RKO (cell line): ENCODE results near the gene PCDHGA2.
"Not testable (repeated sequence)": the region's sequence is repeated elsewhere in the genome, so short reads cannot be mapped to it uniquely, and the experiment has no call there.

Source experiments
- DNase-seq: peaks from one replicate; pipeline ENCODE4 v3.0.0-alpha.2; 2016; ENCODE audit warnings: low spot score

PCDHGA2 gene

DNA sequence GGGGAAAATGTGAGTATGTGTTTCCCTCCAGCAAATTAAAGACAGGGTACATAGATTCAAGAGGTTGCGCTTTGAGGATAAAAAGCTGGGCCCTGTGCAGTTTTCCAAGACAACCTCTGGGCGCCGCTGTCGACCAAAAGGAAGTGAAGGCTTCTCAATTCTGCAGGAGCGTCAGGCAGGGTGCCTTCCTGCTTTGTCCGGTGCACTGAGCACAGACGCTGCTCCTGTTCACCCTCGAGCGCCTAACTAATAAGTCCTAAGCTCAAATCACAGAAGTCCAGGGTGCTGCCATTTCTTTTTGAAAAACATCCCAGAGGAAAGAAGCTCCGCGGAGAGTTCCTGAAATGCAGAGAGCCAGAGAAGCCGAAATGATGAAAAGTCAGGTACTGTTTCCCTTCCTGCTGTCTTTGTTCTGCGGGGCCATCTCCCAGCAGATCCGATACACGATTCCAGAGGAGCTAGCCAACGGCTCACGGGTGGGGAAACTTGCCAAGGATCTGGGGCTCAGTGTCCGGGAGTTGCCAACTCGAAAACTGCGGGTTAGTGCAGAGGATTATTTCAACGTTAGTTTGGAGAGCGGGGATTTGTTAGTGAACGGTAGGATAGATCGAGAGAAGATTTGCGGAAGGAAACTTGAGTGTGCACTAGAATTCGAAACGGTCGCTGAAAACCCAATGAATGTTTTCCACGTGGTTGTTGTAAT lies 11.5 kb downstream of the PCDHGA2 start, which contains the start of gene PCDHGB1:
TSS of gene PCDHGB1 (plus strand) at position 183 of the 703 bp plus-strand sequence. CDS start at position 345, 162 bp downstream.
- peak; percentile 84 for DNase-seq

DNA sequence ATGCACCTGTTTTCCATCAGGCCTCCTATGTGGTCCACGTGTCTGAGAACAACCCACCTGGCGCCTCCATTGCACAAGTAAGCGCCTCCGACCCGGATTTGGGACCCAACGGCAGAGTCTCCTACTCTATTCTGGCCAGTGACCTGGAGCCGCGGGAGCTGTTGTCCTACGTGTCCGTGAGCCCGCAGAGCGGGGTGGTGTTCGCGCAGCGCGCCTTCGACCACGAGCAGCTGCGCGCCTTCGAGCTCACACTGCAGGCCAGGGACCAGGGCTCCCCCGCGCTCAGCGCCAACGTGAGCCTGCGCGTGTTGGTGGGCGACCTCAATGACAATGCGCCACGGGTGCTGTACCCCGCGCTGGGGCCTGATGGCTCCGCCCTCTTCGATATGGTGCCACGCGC lies 13.0 kb downstream of the PCDHGA2 start:
- DNase-seq = no peak

DNA sequence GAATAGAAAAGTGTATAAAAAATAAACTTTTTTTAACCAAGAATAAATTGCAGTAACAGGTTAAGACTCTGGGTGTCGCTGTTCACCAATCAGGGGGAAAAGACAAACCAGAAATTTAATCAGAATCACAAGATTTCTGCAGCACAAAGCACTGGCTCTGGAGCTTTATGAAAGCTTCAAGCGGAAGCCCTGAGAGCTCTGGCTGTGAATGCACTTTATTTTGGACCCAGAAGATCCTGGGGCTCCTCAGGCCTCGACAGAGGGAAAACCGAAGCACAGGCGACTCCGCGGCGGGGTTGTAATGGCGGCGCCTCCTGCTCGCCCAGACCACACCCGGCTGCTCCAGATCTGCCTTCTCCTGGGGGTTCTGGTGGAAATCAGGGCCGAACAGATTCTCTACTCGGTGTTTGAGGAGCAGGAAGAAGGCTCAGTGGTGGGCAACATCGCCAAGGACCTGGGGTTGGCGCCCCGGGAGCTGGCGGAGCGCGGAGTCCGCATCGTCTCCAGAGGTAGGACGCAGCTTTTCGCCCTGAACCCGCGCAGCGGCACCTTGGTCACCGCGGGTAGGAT lies 16.4 kb downstream of the PCDHGA2 start, which contains the start of gene PCDHGA4:
TSS of gene PCDHGA4 (plus strand) at position 122 of the 570 bp plus-strand sequence. CDS start at position 209, 87 bp downstream.
- no peak for DNase-seq

DNA sequence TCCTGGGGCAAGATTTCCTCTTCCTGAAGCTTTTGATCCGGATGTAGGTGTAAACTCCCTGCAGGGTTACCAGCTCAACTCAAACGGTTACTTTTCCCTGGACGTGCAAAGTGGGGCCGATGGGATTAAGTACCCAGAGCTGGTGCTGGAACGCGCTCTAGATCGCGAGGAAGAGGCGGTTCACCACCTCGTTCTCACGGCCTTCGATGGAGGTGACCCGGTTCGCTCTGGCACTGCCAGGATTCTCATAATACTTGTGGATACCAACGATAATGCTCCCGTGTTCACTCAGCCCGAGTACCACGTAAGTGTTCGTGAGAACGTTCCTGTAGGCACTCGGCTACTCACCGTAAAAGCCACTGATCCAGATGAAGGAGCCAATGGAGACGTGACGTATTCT lies 17.1 kb downstream of the PCDHGA2 start:
- DNase-seq = no peak

DNA sequence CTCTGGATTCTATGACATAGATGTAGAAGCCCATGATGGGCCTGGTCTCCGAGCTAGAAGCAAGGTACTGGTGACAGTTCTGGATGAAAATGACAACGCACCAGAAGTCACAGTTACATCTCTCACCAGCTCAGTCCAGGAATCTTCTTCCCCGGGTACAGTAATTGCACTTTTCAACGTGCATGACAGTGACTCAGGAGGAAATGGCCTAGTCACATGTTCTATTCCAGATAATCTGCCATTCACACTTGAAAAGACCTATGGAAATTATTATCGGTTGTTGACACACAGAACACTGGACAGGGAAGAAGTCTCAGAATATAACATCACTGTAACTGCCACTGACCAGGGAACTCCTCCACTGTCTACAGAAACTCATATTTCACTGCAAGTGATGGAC lies 17.6 kb downstream of the PCDHGA2 start:
- peak; percentile 20 for DNase-seq

DNA sequence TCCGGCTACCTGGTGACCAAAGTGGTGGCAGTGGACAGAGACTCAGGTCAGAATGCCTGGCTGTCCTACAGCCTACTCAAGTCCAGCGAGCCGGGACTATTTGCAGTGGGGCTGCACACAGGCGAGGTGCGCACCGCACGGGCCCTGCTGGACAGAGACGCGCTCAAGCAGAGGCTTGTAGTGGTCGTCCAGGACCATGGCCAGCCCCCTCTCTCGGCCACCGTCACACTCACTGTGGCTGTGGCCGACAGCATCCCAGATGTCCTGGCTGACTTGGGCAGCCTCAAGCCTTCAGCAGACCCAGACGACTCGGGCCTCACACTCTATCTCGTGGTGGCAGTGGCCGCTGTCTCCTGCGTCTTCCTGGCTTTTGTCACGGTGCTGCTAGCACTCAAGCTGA lies 18.4 kb downstream of the PCDHGA2 start:
- no peak for DNase-seq

DNA sequence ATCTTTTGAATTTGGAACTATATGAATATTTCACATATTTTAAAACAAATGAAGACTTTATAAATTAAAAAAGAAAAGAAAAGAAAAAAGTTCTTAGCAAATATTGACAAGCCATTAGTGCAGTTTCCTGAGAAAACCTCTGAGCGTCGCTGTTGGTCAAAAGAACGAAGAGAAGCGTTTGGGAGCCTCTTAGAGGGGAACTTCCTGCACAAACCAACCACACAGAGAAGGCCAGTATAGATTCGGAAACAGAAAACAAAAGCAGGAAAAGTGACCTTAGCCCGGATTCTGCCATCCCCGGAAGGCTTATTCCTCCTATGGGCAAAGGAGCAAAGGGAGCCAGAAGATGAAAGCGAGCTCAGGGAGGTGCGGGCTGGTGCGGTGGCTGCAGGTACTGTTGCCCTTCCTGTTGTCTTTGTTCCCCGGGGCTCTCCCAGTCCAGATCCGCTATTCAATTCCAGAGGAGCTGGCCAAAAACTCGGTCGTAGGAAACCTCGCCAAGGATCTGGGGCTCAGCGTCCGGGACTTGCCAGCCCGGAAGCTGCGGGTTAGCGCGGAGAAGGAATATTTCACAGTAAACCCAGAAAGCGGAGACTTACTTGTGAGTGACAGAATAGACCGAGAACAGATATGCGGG lies 21.3 kb downstream of the PCDHGA2 start, which contains the start of gene PCDHGB2:
TSS of gene PCDHGB2 (plus strand) at position 205 of the 637 bp plus-strand sequence. CDS start at position 347, 142 bp downstream.
- peak; percentile 80 for DNase-seq

DNA sequence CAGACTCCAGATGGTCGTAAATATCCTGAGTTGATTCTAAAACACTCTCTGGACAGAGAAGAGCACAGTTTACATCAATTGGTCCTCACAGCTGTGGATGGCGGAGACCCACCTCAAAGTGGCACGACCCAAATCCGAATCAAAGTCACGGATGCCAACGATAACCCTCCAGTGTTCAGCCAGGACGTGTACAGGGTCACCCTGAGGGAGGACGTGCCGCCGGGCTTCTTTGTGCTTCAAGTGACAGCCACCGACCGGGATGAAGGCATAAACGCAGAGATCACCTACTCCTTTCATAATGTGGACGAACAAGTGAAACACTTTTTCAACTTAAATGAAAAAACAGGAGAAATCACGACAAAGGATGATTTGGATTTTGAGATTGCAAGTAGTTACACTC lies 22.1 kb downstream of the PCDHGA2 start:
- DNase-seq = no peak

DNA sequence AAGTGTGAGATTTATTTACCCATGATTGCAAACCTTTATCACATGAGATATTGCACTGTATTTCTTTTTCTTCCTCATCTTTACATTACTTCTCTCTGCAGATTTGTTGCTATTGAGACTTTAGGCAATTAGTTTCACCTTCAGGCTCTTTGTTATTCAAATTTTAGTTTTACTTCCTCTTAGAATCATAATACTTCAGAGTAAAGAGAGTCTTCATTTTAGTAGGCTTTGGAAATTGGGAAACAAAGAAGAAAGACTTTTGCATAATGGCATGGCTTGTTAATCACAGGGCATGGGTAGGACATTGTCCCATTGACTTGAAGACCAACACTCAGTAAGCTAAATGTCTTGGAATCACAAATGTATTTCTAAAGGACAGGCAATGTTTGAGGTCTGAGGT lies 24.2 kb downstream of the PCDHGA2 start:
- DNase-seq = no peak

DNA sequence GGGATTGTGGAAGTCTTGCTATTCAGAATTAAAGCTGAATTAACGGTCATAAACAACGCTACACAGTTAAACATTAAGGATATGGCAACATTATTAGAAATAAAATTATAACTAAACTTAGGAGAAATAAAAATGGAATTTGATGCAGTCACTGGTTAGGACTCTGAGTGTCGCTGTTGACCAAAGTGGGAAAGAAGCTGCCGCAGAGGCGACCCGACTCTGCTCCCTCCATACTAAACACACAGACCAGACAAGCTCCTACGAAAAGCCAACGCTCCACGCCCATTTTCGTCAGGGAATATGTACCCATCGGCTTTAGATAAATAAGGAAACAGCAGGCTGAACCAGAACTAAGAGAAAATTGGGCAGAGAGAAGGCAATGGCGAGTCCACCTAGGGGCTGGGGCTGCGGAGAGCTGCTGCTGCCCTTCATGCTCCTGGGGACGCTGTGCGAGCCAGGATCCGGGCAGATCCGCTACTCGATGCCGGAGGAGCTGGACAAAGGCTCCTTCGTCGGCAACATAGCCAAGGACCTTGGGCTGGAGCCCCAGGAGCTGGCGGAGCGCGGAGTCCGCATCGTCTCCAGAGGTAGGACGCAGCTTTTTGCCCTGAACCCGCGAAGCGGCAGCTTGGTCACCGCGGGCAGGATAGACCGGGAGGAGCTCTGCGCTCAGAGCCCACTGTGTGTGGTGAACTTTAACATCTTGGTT lies 25.5 kb downstream of the PCDHGA2 start, which contains the start of gene PCDHGA5:
TSS of gene PCDHGA5 (plus strand) at position 211 of the 709 bp plus-strand sequence. CDS start at position 380, 169 bp downstream.
- no peak for DNase-seq

DNA sequence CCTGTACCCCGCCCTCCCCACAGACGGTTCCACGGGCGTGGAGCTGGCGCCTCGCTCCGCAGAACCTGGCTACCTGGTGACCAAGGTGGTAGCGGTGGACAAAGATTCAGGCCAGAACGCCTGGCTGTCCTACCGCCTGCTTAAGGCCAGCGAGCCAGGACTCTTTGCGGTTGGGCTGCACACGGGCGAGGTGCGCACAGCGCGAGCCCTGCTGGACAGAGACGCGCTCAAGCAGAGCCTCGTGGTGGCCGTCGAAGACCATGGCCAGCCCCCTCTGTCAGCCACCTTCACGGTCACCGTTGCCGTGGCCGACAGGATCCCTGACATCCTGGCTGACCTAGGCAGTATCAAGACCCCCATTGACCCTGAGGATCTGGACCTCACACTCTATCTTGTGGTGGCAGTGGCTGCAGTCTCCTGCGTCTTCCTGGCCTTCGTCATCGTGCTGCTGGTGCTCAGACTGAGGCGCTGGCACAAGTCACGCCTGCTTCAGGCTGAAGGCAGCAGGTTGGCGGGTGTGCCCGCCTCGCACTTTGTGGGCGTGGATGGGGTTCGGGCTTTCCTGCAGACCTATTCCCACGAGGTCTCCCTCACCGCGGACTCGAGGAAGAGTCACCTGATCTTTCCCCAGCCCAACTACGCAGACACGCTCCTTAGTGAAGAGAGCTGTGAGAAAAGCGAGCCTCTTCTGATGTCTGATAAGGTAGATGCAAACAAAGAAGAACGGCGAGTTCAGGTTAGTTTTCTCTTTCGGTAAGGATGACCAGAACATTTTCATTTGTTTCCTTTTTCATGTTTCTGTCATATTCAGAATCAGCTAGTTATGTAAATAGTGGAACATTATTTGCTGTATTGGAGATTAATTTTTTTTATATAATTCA lies 27.7 kb downstream of the PCDHGA2 start:
- no peak for DNase-seq

DNA sequence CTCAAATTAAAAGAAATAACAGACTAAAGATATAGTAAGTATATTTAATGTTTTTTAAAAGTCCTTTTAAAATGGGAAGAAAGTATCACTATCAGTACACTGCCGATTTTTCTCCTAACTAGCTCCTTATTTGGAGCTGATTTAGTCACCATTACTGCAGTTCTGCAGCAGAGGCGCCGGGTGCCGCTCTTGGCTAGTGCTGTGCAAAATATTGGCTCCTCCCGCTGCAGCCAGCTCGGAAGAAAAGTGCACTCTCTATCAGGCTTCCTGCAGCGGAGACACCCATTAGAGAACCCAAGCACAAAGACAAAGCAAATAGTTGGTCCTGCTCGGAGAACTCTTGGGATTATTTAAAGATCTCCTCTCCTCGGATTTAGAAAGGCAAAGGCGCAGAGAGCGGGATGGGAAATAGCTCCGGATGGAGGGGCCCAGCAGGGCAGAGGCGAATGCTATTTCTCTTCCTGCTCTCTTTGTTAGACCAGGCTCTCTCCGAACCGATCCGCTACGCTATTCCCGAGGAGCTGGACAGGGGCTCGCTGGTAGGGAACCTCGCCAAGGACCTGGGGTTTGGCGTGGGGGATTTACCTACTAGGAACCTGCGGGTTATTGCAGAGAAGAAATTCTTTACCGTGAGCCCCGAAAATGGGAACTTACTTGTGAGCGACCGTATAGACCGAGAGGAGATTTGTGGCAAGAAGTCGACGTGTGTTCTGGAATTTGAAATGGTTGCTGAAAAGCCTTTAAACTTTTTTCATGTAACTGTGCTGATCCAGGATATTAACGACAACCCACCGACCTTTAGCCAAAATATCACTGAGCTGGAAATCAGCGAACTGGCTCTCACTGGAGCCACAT lies 31.7 kb downstream of the PCDHGA2 start, which contains the start of gene PCDHGB3:
TSS of gene PCDHGB3 (plus strand) at position 249 of the 855 bp plus-strand sequence. CDS start at position 402, 153 bp downstream.
- DNase-seq = no peak

DNA sequence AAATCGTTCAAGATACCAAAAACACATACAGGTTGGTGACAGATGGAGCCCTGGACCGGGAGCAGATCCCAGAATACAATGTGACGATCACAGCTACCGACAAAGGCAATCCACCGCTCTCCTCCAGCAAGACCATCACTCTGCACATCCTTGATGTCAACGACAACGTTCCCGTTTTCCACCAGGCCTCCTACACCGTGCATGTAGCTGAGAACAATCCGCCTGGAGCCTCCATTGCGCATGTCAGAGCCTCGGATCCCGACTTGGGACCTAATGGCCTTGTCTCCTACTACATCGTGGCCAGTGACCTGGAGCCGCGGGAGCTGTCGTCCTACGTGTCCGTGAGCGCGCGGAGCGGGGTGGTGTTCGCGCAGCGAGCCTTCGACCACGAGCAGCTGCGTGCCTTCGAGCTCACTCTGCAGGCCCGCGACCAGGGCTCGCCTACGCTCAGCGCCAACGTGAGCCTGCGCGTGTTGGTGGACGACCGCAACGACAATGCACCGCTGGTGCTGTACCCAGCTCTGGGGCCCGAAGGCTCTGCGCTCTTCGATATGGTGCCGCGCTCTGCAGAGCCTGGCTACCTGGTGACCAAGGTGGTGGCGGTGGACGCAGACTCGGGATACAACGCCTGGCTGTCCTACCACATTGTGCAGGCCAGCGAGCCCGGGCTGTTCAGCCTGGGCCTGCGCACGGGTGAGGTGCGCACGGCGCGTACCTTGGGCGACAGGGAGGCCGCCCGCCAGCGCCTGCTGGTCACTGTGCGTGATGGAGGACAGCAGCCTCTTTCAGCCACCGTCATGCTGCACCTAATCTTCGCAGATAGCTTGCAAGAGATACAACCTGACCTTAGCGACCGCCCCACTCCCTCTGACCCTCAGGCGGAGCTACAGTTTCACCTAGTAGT lies 33.3 kb downstream of the PCDHGA2 start:
- DNase-seq = no peak

DNA sequence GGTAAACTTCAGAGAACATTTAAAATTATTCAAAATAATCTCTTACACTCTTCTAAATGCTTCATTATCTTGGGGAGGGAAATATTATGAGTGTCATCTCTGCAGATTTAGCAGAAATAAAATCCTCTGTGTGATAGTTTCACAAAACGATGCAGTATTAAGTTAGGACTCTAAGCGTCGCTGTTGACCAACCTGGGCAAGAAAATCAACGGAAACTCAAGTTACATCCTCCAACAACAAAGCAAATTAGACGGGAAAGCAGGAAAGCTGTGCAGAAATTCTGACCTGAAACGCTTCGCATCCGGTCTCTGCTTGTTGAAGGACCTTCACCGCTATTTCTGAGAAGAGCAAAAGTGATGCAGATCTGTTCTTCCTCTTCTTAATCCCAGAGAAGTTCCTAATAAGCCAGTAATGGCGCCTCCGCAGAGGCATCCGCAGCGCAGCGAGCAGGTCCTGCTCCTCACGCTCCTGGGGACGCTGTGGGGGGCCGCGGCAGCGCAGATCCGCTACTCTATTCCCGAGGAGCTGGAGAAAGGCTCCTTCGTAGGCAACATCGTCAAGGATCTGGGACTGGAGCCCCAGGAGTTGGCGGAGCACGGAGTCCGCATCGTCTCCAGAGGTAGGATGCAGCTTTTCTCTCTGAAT lies 35.2 kb downstream of the PCDHGA2 start, which contains the start of gene PCDHGA6:
TSS of gene PCDHGA6 (plus strand) at position 219 of the 645 bp plus-strand sequence. CDS start at position 412, 193 bp downstream.
- no peak for DNase-seq

DNA sequence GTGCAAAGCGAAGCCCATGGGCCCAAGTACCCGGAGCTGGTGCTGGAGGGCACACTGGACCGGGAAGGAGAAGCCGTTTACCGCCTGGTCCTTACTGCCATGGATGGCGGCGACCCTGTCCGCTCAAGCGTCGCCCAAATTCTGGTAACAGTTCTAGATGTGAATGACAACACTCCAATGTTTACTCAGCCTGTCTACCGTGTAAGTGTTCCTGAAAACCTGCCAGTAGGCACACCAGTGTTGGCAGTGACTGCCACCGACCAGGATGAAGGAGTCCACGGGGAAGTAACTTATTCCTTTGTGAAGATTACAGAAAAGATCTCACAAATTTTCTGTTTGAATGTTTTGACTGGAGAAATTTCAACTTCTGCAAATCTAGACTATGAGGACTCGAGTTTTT lies 36.1 kb downstream of the PCDHGA2 start:
- no peak for DNase-seq

DNA sequence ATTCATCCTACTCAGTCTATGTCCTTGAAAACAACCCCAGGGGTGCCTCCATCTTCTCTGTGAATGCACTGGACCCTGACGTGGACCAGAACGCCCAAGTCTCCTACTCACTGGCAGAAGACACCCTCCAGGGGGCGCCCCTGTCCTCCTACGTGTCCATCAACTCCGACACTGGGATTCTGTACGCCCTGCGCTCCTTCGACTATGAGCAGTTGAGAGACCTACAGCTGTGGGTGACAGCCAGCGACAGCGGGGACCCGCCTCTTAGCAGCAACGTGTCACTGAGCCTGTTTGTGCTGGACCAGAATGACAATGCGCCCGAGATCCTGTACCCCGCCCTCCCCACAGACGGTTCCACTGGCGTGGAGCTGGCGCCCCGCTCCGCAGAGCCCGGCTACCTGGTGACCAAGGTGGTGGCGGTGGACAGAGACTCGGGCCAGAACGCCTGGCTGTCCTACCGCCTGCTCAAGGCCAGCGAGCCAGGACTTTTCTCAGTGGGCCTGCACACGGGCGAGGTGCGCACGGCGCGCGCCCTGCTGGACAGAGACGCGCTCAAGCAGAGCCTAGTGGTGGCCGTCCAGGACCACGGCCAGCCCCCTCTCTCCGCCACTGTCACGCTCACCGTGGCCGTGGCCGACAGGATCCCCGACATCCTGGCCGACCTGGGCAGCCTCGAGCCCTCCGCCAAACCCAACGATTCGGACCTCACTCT lies 37.0 kb downstream of the PCDHGA2 start:
- not testable (repeated sequence) for DNase-seq

DNA sequence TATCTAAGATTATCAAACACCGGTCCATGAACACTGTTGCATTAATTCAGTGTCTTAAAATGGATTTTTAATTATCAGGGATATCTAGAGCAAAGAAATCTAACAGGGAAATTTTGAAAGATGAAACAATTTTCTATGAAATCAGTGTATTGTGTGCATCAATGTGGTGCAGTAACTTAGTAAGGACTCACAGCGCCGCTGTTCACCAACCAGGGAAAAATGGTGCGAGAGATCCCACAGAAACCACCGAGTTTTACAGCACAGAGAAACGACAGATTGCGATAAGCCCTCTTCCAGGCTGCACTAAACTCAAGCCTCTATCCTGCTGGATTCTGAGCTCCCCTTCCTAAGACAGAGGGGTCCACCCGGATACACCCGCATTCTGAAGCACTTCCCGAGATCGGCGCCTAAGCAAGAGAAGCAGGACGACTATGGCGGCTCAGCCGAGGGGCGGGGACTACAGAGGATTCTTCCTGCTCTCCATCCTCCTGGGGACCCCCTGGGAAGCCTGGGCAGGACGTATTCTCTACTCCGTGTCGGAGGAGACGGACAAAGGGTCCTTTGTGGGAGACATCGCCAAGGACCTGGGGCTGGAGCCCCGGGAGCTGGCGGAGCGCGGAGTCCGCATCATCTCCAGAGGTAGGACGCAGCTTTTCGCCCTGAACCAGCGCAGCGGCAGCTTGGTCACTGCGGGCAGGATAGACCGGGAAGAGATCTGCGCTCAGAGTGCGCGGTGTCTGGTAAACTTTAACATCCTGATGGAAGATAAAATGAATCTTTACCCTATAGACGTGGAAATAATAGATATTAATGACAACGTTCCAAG lies 44.1 kb downstream of the PCDHGA2 start, which contains the start of gene PCDHGA7:
TSS of gene PCDHGA7 (plus strand) at position 274 of the 826 bp plus-strand sequence. CDS start at position 432, 158 bp downstream.
- DNase-seq = no peak
